CD14-positive monocyte (primary cell): ENCODE results near the gene ZBTB7C. TPM values are rescaled to one million over a fixed set of nuclear protein-coding genes. Genes with fewer than 3 reads are reported as not detected.

Source experiments
- DNase-seq, 3 donors: peaks; one replicate each; pipeline ENCODE4 v3.0.0-alpha.2; 2011 to 2022
- H2AFZ ChIP-seq: 2 replicates; pipeline ENCODE4 v1.6.0; 2012; ENCODE audit warnings: mild to moderate bottlenecking, low read depth, low read length, inconsistent platforms; ENCODE audit not compliant: insufficient read depth, poor library complexity, severe bottlenecking
- H3K27ac ChIP-seq, 2 donors: 1 replicate in 1 of 2; 2 replicates in 1 of 2; pipeline ENCODE4 v1.5.1; 2012 to 2013; ENCODE audit warnings: low read length in 2 of 2, control low read depth in 1 of 2, inconsistent platforms in 1 of 2, low read depth in 1 of 2, mild to moderate bottlenecking in 1 of 2
- H3K27me3 ChIP-seq, 2 donors: one replicate each; pipeline versions ENCODE4 v1.6.0 to v1.6.1; 2011 to 2013; ENCODE audit warnings: low read length in 2 of 2; ENCODE audit not compliant: control insufficient read depth in 2 of 2, insufficient read depth in 2 of 2
- H3K36me3 ChIP-seq, 2 donors: replicated peaks in 1 of 2; 1 replicate in 1 of 2; 2 replicates in 1 of 2; pipeline versions ENCODE4 v1.5.1 to v1.6.1; 2012 to 2013; ENCODE audit warnings: low read length in 2 of 2, control low read depth in 1 of 2, inconsistent platforms in 1 of 2, mild to moderate bottlenecking in 1 of 2; ENCODE audit not compliant: insufficient read depth in 2 of 2, control insufficient read depth in 1 of 2
- H3K4me1 ChIP-seq, 2 donors: 1 replicate in 1 of 2; 2 replicates in 1 of 2; pipeline versions ENCODE4 v1.5.1 to v1.6.1; 2012 to 2013; ENCODE audit warnings: low read length in 2 of 2, control low read depth in 1 of 2, inconsistent platforms in 1 of 2, mild to moderate bottlenecking in 1 of 2, moderate library complexity in 1 of 2; ENCODE audit not compliant: insufficient read depth in 2 of 2, control insufficient read depth in 1 of 2
- H3K4me2 ChIP-seq: replicated peaks from 2 replicates; pipeline ENCODE3; 2012; ENCODE audit warnings: low read length, moderate library complexity, mild to moderate bottlenecking; ENCODE audit not compliant: poor library complexity, severe bottlenecking; ENCODE audit errors: extremely low read depth
- H3K4me3 ChIP-seq, 3 experiments: fragments of 200-600 bp in 1 of 3; sonication (generic) in 1 of 3; replicated peaks in 1 of 3; 1 replicate in 2 of 3; 2 replicates in 1 of 3; pipeline ENCODE4 v1.5.1; 2011 to 2013; ENCODE audit warnings: low read length in 3 of 3, mild to moderate bottlenecking in 3 of 3, control low read depth in 2 of 3, low read depth in 2 of 3, inconsistent platforms in 1 of 3, moderate library complexity in 1 of 3
- H3K79me2 ChIP-seq: 2 replicates; pipeline ENCODE4 v1.6.0; 2012; ENCODE audit warnings: mild to moderate bottlenecking, control low read depth, inconsistent platforms, low read length, moderate library complexity; ENCODE audit not compliant: insufficient read depth
- H3K9ac ChIP-seq: 2 replicates; pipeline ENCODE4 v1.6.0; 2017; ENCODE audit warnings: low read length, mild to moderate bottlenecking; ENCODE audit not compliant: insufficient read depth, poor library complexity, severe bottlenecking
- H3K9me3 ChIP-seq, 2 donors: replicated peaks in 1 of 2; 1 replicate in 1 of 2; 2 replicates in 1 of 2; pipeline versions ENCODE4 v1.5.1 to v1.6.1; 2012 to 2013; ENCODE audit warnings: low read length in 2 of 2, control low read depth in 1 of 2; ENCODE audit not compliant: control insufficient read depth in 1 of 2, insufficient read depth in 1 of 2
- H4K20me1 ChIP-seq: 2 replicates; pipeline ENCODE4 v1.6.0; 2012; ENCODE audit warnings: mild to moderate bottlenecking, low read length, control low read depth, moderate library complexity; ENCODE audit not compliant: insufficient read depth
- H3K27ac Mint-ChIP-seq, 7 donors: one replicate each; pipeline ENCODE4 v1.8.0; 2020; ENCODE audit warnings: mild to moderate bottlenecking in 7 of 7, mixed read lengths in 7 of 7, moderate library complexity in 6 of 7, inconsistent platforms in 2 of 7
- H3K27me3 Mint-ChIP-seq, 3 donors: one replicate each; pipeline ENCODE4 v1.8.0; 2021 to 2022; ENCODE audit warnings: low read depth in 3 of 3, mild to moderate bottlenecking in 3 of 3, mixed read lengths in 3 of 3, moderate library complexity in 3 of 3, inconsistent platforms in 1 of 3
- H3K36me3 Mint-ChIP-seq, 2 donors: one replicate each; pipeline ENCODE4 v1.8.0; 2020; ENCODE audit warnings: mixed read lengths in 2 of 2, inconsistent platforms in 1 of 2, mild to moderate bottlenecking in 1 of 2
- H3K4me1 Mint-ChIP-seq: one replicate; pipeline ENCODE4 v1.8.0; 2020; ENCODE audit warnings: mild to moderate bottlenecking, mixed read lengths
- H3K4me3 Mint-ChIP-seq, 2 donors: one replicate each; pipeline ENCODE4 v1.8.0; 2020; ENCODE audit warnings: mild to moderate bottlenecking in 2 of 2, mixed read lengths in 2 of 2, moderate library complexity in 1 of 2
- H3K9me3 Mint-ChIP-seq, 7 donors: one replicate each; pipeline ENCODE4 v1.8.0; 2020 to 2022; ENCODE audit warnings: mixed read lengths in 7 of 7, mild to moderate bottlenecking in 6 of 7, moderate library complexity in 6 of 7, inconsistent platforms in 2 of 7
- WGBS: methylation state at CpG from one replicate; pipeline ENCODE4 v1.1.5; 2013; ENCODE audit warnings: missing lambda C conversion rate; ENCODE audit not compliant: insufficient coverage; 5-methylcytosine and 5-hydroxymethylcytosine counted together
- intact Hi-C, 2 donors: fragments of 100-400 bp; cut with micrococcal nuclease; formaldehyde crosslinking; loops; one replicate each; pipeline versions ENCODE4 v1.15.0 to v1.15.1; 2023
- polyA plus RNA-seq, 3 donors: library from polyadenylated mRNA; depleted of rRNA in 1 of 3; unstranded in 2 of 3; stranded (reverse) in 1 of 3; fragments of 300-500 nt in 2 of 3; fragments of >200 nt in 1 of 3; fragmentation: Illumina TruSeq in 2 of 3; gene quantifications; 1 replicate in 2 of 3; 2 replicates in 1 of 3; pipeline ENCODE4 v1.2.3, GENCODE V29; 2012 to 2021
- TF ChIP-seq, protein P1 (sequence below): fragments of 200-600 bp; IDR thresholded peaks from one replicate; pipeline ENCODE4 v1.8.0; 2022; ENCODE audit warnings: antibody characterized with exemption, mild to moderate bottlenecking

ZBTB7C gene
- polyA plus RNA-seq, 3 donors, result 0.03 to 0.09 TPM; not detected in 1

DNA sequence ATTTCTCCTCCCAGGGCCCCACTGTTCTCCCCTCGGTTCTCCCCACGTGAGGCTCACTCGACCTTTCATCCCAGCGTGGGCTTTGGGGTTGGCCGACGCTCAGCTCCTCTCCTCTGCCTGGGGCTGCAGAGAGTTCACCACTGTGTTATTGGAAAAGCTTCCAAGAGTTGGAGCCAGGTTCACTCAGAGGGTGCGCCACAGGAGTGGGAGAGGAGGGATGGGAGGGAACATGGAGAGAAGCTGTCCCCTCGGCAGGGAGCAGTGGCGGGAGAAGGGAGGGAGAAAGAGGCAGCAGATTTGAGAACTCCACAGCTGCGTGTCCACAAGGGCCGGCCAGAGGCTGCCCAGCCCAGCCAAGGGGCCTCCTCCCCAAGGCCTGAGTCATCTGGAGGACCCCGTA is 281.6 kb downstream of the ZBTB7C start:
- no peak overlapping the region for H3K27ac Mint-ChIP-seq
- Histone ChIP-seq H4K20me1 (no peaks in the 10 kb centered on the region), H2AFZ (no peak overlapping the region), H3K4me3 (no peak overlapping the region), H3K4me2 (no peak overlapping the region), H3K4me1 (no peaks in the 10 kb centered on the region), H3K27me3 (peaks cover 0 to 28% of the 10 kb centered on the region in 2 donors), H3K27ac (no peak overlapping the region), H3K9me3 (no peaks in the 10 kb centered on the region), H3K79me2 (no peaks in the 10 kb centered on the region), H3K36me3 (no peaks in the 10 kb centered on the region), H3K9ac (no peak overlapping the region)
- 98% methylated on average over 7 of the region's 12 CpGs for WGBS
- H3K4me1 Mint-ChIP-seq, result no peaks in the 10 kb centered on the region
- H3K4me3 Mint-ChIP-seq, result no peak overlapping the region
- intact Hi-C loops, result no loop called here
- H3K36me3 Mint-ChIP-seq, result no peaks in the 10 kb centered on the region
- DNase-seq, result no peak
- TF ChIP-seq, protein P1, sequence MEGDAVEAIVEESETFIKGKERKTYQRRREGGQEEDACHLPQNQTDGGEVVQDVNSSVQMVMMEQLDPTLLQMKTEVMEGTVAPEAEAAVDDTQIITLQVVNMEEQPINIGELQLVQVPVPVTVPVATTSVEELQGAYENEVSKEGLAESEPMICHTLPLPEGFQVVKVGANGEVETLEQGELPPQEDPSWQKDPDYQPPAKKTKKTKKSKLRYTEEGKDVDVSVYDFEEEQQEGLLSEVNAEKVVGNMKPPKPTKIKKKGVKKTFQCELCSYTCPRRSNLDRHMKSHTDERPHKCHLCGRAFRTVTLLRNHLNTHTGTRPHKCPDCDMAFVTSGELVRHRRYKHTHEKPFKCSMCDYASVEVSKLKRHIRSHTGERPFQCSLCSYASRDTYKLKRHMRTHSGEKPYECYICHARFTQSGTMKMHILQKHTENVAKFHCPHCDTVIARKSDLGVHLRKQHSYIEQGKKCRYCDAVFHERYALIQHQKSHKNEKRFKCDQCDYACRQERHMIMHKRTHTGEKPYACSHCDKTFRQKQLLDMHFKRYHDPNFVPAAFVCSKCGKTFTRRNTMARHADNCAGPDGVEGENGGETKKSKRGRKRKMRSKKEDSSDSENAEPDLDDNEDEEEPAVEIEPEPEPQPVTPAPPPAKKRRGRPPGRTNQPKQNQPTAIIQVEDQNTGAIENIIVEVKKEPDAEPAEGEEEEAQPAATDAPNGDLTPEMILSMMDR, result no peak
- peaks cover 22 to 32% (median 27%) of the 10 kb centered on the region in 3 donors for H3K27me3 Mint-ChIP-seq
- H3K9me3 Mint-ChIP-seq, result no peaks in the 10 kb centered on the region

DNA sequence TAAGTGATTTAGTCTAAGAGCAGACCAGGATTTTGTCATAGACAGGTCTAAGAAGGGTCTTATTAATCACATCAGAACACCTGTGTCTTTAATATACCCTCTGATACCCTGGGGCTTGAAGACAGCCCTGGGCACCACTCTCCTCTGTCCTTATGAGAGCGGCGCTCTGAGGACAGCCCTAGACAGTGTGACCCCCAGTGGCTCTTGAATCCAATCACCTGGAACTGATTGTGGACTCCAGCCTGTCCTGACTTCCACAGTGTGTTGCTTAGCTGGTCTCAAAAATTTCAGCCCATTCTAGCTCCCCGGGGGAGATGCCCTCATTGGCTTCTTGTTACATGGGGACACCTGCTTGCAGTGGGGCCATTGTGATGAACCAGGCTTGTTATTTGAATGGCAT is 282.9 kb downstream of the ZBTB7C start:
- intact Hi-C loops, result no loop called here
- TF ChIP-seq, protein P1, result no peak
- H3K27me3 ChIP-seq, result peaks cover 0 to 17% of the 10 kb centered on the region in 2 donors
- no peaks in the 10 kb centered on the region for H4K20me1 ChIP-seq
- no peaks in the 10 kb centered on the region for H3K4me1 Mint-ChIP-seq
- H3K36me3 ChIP-seq, result no peaks in the 10 kb centered on the region
- H3K79me2 ChIP-seq, result no peaks in the 10 kb centered on the region
- 100% methylated on average over 3 of the region's 3 CpGs for WGBS
- H3K4me3 Mint-ChIP-seq, result no peak overlapping the region
- H3K4me3 ChIP-seq, result no peak overlapping the region
- no peaks in the 10 kb centered on the region for H3K36me3 Mint-ChIP-seq
- H3K4me2 ChIP-seq, result no peak overlapping the region
- H2AFZ ChIP-seq, result no peak overlapping the region
- no peak for DNase-seq
- no peak overlapping the region for H3K27ac ChIP-seq
- no peaks in the 10 kb centered on the region for H3K9me3 ChIP-seq
- no peak overlapping the region for H3K27ac Mint-ChIP-seq
- H3K27me3 Mint-ChIP-seq, result peaks cover 17 to 30% (median 21%) of the 10 kb centered on the region in 3 donors
- no peak overlapping the region for H3K9ac ChIP-seq
- H3K4me1 ChIP-seq, result no peaks in the 10 kb centered on the region
- H3K9me3 Mint-ChIP-seq, result no peaks in the 10 kb centered on the region
